ENCODE data around the gene DGKQ. TPM values are rescaled to one million over a fixed set of nuclear protein-coding genes. Genes with fewer than 3 reads are reported as not detected.

Gene DGKQ
- total RNA-seq, 1 experiment from 2014 or later = 12.4 TPM

DNA sequence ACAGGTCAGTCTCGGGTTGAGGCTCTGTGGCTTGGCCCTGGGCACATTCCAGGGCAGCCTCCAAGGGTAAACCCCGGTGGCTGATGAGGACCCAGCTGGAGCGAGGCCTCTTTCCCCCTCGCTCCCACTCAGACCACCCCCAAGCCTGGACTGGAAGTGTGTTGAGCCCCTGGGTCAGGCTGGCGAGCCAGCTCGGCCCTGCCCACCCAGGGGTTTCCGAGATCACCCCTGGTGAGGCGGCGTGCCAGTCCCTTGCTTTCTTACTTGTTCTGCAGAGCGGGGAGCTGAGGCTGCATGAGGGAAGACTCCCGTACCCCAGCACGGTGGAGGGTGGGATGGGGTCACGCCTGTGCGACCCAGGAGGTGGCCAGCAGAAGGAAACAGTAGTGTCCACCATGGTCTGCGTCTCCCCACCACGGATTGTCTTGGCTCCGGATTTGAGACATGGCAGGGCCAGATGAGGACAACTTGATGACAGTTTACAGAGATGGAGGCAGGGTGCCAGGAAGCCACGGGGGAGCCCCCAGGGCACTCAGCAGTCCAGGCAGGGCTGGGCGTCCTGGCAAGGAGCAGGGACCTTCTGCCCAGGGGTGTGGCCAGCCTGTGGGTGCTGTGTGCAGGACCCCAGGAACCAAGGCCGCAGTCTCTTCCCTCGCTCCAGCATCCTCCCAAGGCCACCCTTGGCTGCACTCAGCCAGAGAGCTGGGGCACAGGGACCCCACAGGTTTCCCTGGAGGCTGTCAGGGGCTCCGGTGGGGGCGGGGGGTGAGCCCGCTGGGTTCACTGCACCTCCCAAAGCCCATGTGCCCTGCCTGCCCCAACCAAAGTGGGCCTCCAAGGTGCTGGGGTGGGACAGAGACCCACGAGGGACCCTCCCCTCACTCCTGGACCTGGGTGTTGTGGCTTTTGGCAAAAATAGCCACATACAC is 31.5 kb upstream of the DGKQ start:
- H3K27ac Mint-ChIP-seq = no peak overlapping the region
- H2BK20ac ChIP-seq (ENCODE audit: low read depth, low read length, poor library complexity, severe bottlenecking) = no peak overlapping the region

More for the DNA sequence above, 31.5 kb upstream of the DGKQ start:
- H3K56ac ChIP-seq (ENCODE audit: insufficient read length, low read depth, low read length) = no peak overlapping the region
- H2BK5ac ChIP-seq (ENCODE audit: insufficient read length, low read length) = no peak overlapping the region
- no peak overlapping the region for H2BK15ac ChIP-seq (ENCODE audit: low read depth, low read length)
- H2AFZ ChIP-seq (ENCODE audit: low read length) = no peak overlapping the region
- no peak for TF ChIP-seq CTCF (conservative IDR thresholded peaks at IDR 0.05)
- H2BK120ac ChIP-seq (ENCODE audit: low read depth, low read length, poor library complexity, severe bottlenecking) = no peak overlapping the region
- H4K5ac ChIP-seq (ENCODE audit: insufficient read length, low read depth, low read length) = no peak overlapping the region
- H3K4ac ChIP-seq (ENCODE audit: low read depth, low read length) = no peak overlapping the region
- no peak overlapping the region for H3K27ac ChIP-seq (ENCODE audit: insufficient read length, low read depth, low read length)
- no peak overlapping the region for H3K4me2 ChIP-seq (ENCODE audit: insufficient read depth, insufficient read length, low read length)
- H3K27me3 Mint-ChIP-seq (ENCODE audit: low read depth) = peaks cover 84% of the 10 kb centered on the region
- H4K20me1 ChIP-seq (ENCODE audit: control insufficient read depth, insufficient read depth, insufficient read length) = no peaks in the 10 kb centered on the region
- no peak overlapping the region for H2BK12ac ChIP-seq (ENCODE audit: insufficient read length, low read depth, low read length)
- no peak overlapping the region for H4K91ac ChIP-seq (ENCODE audit: insufficient read length, low read depth, low read length)
- no peak overlapping the region for H3K9ac ChIP-seq (ENCODE audit: extremely low read depth, insufficient read length, low read length)
- H3K27me3 ChIP-seq (ENCODE audit: insufficient read depth, low read length) = peaks cover 36% of the 10 kb centered on the region; the same call in 1 of the 2 replicates
- peaks cover 3 to 13% of the 10 kb centered on the region in 2 experiments; a peak in 4 of 5 replicates for H3K9me3 Mint-ChIP-seq
- no peaks in the 10 kb centered on the region for H3K9me3 ChIP-seq (ENCODE audit: control insufficient read depth, low read depth, low read length)
- H3K4me1 ChIP-seq (ENCODE audit: insufficient read depth, low read length) = no peaks in the 10 kb centered on the region
- H3K4me1 Mint-ChIP-seq = peaks cover 8 to 9% of the 10 kb centered on the region in 2 experiments
- DNase-seq = no peak
- H4K8ac ChIP-seq (replicated peaks; ENCODE audit: insufficient read length, low read depth, low read length) = no peak overlapping the region
- no peaks in the 10 kb centered on the region for H3K79me2 ChIP-seq (ENCODE audit: insufficient read depth, low read length)
- H2AK5ac ChIP-seq (ENCODE audit: insufficient read length, low read length) = no peak overlapping the region
- H3K4me3 Mint-ChIP-seq = peak overlapping the region in 1 of 2 experiments; percentile 62; a peak in 1 of 5 replicates
- no CpG with 5 or more reads among the region's 25 CpGs for whole genome bisulfite sequencing (ENCODE audit: extremely low coverage, insufficient read length, low lambda C conversion rate)
- H3K36me3 Mint-ChIP-seq (ENCODE audit: insufficient read depth in 1 of 3, low read depth in 3 of 3) = no peaks in the 10 kb centered on the region
- no peak overlapping the region for H3T11ph ChIP-seq (ENCODE audit: low read length)
- H3K18ac ChIP-seq (ENCODE audit: insufficient read length, low read depth, low read length) = no peak overlapping the region
- no peaks in the 10 kb centered on the region for H3K79me1 ChIP-seq (ENCODE audit: insufficient read depth, low read depth, low read length, poor library complexity, severe bottlenecking)
- H3K23ac ChIP-seq (ENCODE audit: insufficient read length, low read depth, low read length) = no peak overlapping the region
- no peak overlapping the region; the same call in 1 of the 2 replicates for H3K14ac ChIP-seq (ENCODE audit: insufficient read depth, low read length)
- peaks cover 16% of the 10 kb centered on the region for H3K23me2 ChIP-seq (ENCODE audit: insufficient read length, low read depth, low read length, poor library complexity, severe bottlenecking)

Data from H9 (cell line).